ENCODE results near the gene RPL31.

- TF ChIP-seq CTCF (IDR thresholded peaks at IDR 0.05; ENCODE audit: insufficient read depth, low read length, poor library complexity, severe bottlenecking) (no peak), EZH2phosphoT487 (conservative IDR thresholded peaks at IDR 0.05; ENCODE audit: low read length) (no peak)
These were observed 50.1 kb downstream of the RPL31 start for GRCh38 chr2:101052147-101052546.

All from SU-DHL-6 (cell line).